Spleen (tissue), 11 donors: Measurements from ENCODE around the gene NR2F1-AS1. TPM values are rescaled to one million over a fixed set of nuclear protein-coding genes. Genes with fewer than 3 reads are reported as not detected.

Experiments used
- DNase-seq: peaks from one replicate; pipeline ENCODE4 v3.0.0-alpha.2; 2020
- H3K27ac ChIP-seq, 8 donors: fragments of 200-600 bp; sonication (generic) in 7 of 8; 1 replicate in 4 of 8; 2 replicates in 4 of 8; pipeline versions ENCODE4 v1.5.0 to v1.8.0; 2016 to 2021; ENCODE audit warnings: inconsistent platforms in 4 of 8, mild to moderate bottlenecking in 4 of 8, moderate library complexity in 1 of 8
- H3K27me3 ChIP-seq, 7 donors: fragments of 200-600 bp; sonication (generic) in 6 of 7; replicated peaks in 1 of 7; 1 replicate in 4 of 7; 2 replicates in 3 of 7; pipeline versions ENCODE4 v1.5.0 to v1.8.0; 2016 to 2021; ENCODE audit warnings: inconsistent platforms in 3 of 7, mild to moderate bottlenecking in 1 of 7
- H3K36me3 ChIP-seq, 6 donors: fragments of 200-600 bp; sonication (generic) in 5 of 6; 1 replicate in 4 of 6; 2 replicates in 2 of 6; pipeline versions ENCODE4 v1.5.0 to v1.8.0; 2016 to 2021; ENCODE audit warnings: inconsistent platforms in 2 of 6
- H3K4me1 ChIP-seq, 6 donors: fragments of 200-600 bp; sonication (generic) in 5 of 6; 1 replicate in 3 of 6; 2 replicates in 3 of 6; pipeline versions ENCODE4 v1.5.0 to v1.8.0; 2016 to 2021; ENCODE audit warnings: inconsistent platforms in 3 of 6
- H3K4me3 ChIP-seq, 8 donors: fragments of 200-600 bp; sonication (generic) in 7 of 8; 1 replicate in 4 of 8; 2 replicates in 4 of 8; pipeline versions ENCODE4 v1.5.0 to v1.8.0; 2016 to 2021; ENCODE audit warnings: inconsistent platforms in 4 of 8, mild to moderate bottlenecking in 4 of 8, moderate library complexity in 2 of 8
- H3K9me3 ChIP-seq, 8 donors: fragments of 200-600 bp; sonication (generic) in 7 of 8; 1 replicate in 4 of 8; 2 replicates in 4 of 8; pipeline versions ENCODE4 v1.5.0 to v1.8.0; 2016 to 2021; ENCODE audit warnings: inconsistent platforms in 4 of 8
- CTCF ChIP-seq, 11 experiments: fragments of 200-600 bp in 7 of 11; fragments of 450-650 bp in 4 of 11; sonication (generic) in 4 of 11; IDR thresholded peaks in 8 of 11; conservative IDR thresholded peaks in 3 of 11; 1 replicate in 7 of 11; 2 replicates in 4 of 11; pipeline versions ENCODE4 v1.4.0 to v1.8.0; 2016 to 2021; ENCODE audit warnings: antibody characterized with exemption in 11 of 11, inconsistent platforms in 4 of 11, mild to moderate bottlenecking in 1 of 11
- POLR2A ChIP-seq, 3 donors: fragments of 450-650 bp; IDR thresholded peaks; one replicate each; pipeline ENCODE4 v1.5.1; 2017; ENCODE audit warnings: antibody characterized with exemption in 3 of 3, mild to moderate bottlenecking in 1 of 3
- POLR2AphosphoS5 ChIP-seq, 3 donors: sonication (generic); formaldehyde crosslinking; IDR thresholded peaks; one replicate each; pipeline ENCODE4 v1.5.1; 2017; ENCODE audit warnings: antibody characterized with exemption in 3 of 3
- WGBS, 5 donors: extraction: QIAGEN DNeasy Blood & Tissue Kit in 3 of 5; methylation state at CpG; one replicate each; pipeline versions ENCODE4 v1.1.5 to v1.1.7; 2013 to 2018; 5-methylcytosine and 5-hydroxymethylcytosine counted together
- intact Hi-C: fragments of 100-400 bp; cut with DNase I; formaldehyde crosslinking; loops from one replicate; pipeline ENCODE4 v1.15.0; 2023; ENCODE audit warnings: low total_unique reads
- polyA plus RNA-seq, 3 donors: library from polyadenylated mRNA; stranded (reverse); fragments of 200-250 nt; gene quantifications; one replicate each; pipeline ENCODE4 v1.2.1, GENCODE V29; 2013
- total RNA-seq, 7 donors: library from RNA; depleted of rRNA in 3 of 7; stranded (reverse); fragments of >200 nt in 3 of 7; fragmentation: NEBNext Ultra II Directional in 4 of 7; extraction: Animal tissue kit (Norgen Biotek cat#: 25700) in 4 of 7; gene quantifications; one replicate each; pipeline versions ENCODE4 v1.1.0 to v1.2.1, GENCODE V29; 2016 to 2021
- donor health status: healthy with polysubstance abuse.
- donor health status: DM: no; HTN: no; CAD: no; lungs with moderate emphysema.
- donor health status: DM: no; HTN: no; CAD: no.
- donor health status: Bipolar disorder and iron deficiency.
- donor health status: healthy.
- donor health status: DM: no; HTN: no; CAD: no.
- donor health status: DM: yes; HTN: yes; CAD: no.

The NR2F1-AS1 gene
- total and polyA plus RNA-seq, 10 donors = 5.9 to 21.6 (median 8.5) TPM

GRCh38 chr5:93584596-93585040, 3.6 kb upstream of the NR2F1-AS1 start:
- TF ChIP-seq CTCF (IDR thresholded peaks at IDR 0.05 in 8 of 11, conservative IDR thresholded peaks at IDR 0.05 in 3 of 11) (no peak), POLR2AphosphoS5 (IDR thresholded peaks at IDR 0.05) (no peak), POLR2A (IDR thresholded peaks at IDR 0.05) (no peak)

GRCh38 chr5:93583768-93584595, 3.0 kb upstream of the NR2F1-AS1 start:
- H3K27me3 ChIP-seq = peaks cover 15 to 98% (median 81%) of the 10 kb centered on the region in 7 donors
- H3K4me3 ChIP-seq = peak overlapping the region; percentile 33 to 72 (median 50)
- H3K27ac ChIP-seq = peak overlapping the region in 7 of 8 donors; percentile 29 to 84 (median 62)
- TF ChIP-seq POLR2A (IDR thresholded peaks at IDR 0.05) (no peak), POLR2AphosphoS5 (IDR thresholded peaks at IDR 0.05) (peak in 2 of 3 donors; percentile 25 to 27)
- peaks cover 13 to 68% (median 48%) of the 10 kb centered on the region in 6 donors for H3K4me1 ChIP-seq
- peaks cover 0 to 6% (median 0%) of the 10 kb centered on the region in 6 donors for H3K36me3 ChIP-seq
- WGBS, 5 donors = 1 to 4% (median 1%) methylated on average over 94 to 110 of the region's 110 CpGs
- H3K9me3 ChIP-seq = peaks cover 0 to 9% (median 0%) of the 10 kb centered on the region in 8 donors
- peak; percentile 88 for DNase-seq
- intact Hi-C loops = no loop called here

More at GRCh38 chr5:93584596-93585040, 3.6 kb upstream of the NR2F1-AS1 start:
- H3K27ac ChIP-seq = peak overlapping the region in 6 of 8 donors; percentile 45 to 84 (median 65)
- peak overlapping the region; percentile 33 to 72 (median 50) for H3K4me3 ChIP-seq
- H3K4me1 ChIP-seq = peaks cover 7 to 65% (median 42%) of the 10 kb centered on the region in 6 donors
- H3K36me3 ChIP-seq = peaks cover 0 to 6% (median 0%) of the 10 kb centered on the region in 6 donors
- peaks cover 14 to 98% (median 75%) of the 10 kb centered on the region in 7 donors for H3K27me3 ChIP-seq
- no peak for DNase-seq
- H3K9me3 ChIP-seq = peaks cover 0 to 9% (median 0%) of the 10 kb centered on the region in 8 donors
- intact Hi-C loops = no loop called here
- 0 to 3% (median 2%) methylated on average over 16 to 48 of the region's 48 CpGs for WGBS, 5 donors

GRCh38 chr5:93583439-93583767, 2.4 kb upstream of the NR2F1-AS1 start:
- Histone ChIP-seq H3K4me3 (peak overlapping the region; percentile 28 to 72 (median 50)), H3K27me3 (peaks cover 15 to 98% (median 82%) of the 10 kb centered on the region in 7 donors), H3K9me3 (peaks cover 0 to 9% (median 0%) of the 10 kb centered on the region in 8 donors), H3K27ac (peak overlapping the region in 7 of 8 donors; percentile 29 to 84 (median 62)), H3K36me3 (peaks cover 0 to 6% (median 0%) of the 10 kb centered on the region in 6 donors), H3K4me1 (peaks cover 18 to 74% (median 53%) of the 10 kb centered on the region in 6 donors)
- WGBS, 5 donors = 3 to 9% (median 6%) methylated on average over 4 of the region's 4 CpGs
- intact Hi-C loops = no loop called here
- DNase-seq = no peak
- TF ChIP-seq CTCF (IDR thresholded peaks at IDR 0.05 in 8 of 11, conservative IDR thresholded peaks at IDR 0.05 in 3 of 11) (no peak), POLR2AphosphoS5 (IDR thresholded peaks at IDR 0.05) (no peak), POLR2A (IDR thresholded peaks at IDR 0.05) (no peak)

- Histone ChIP-seq H3K4me1 (peaks cover 18 to 74% (median 51%) of the 10 kb centered on the region in 6 donors), H3K27me3 (peaks cover 15 to 98% (median 81%) of the 10 kb centered on the region in 7 donors), H3K36me3 (peaks cover 0 to 3% (median 0%) of the 10 kb centered on the region in 6 donors), H3K9me3 (peaks cover 0 to 5% (median 0%) of the 10 kb centered on the region in 8 donors), H3K4me3 (peak within 1 kb of the TSS; percentile 28 to 72 (median 50)), H3K27ac (peak within 1 kb of the TSS in 7 of 8 donors; percentile 29 to 84 (median 62))
- WGBS, 5 donors = 3 to 6% (median 4%) methylated on average over 20 to 21 of the region's 21 CpGs
- TF ChIP-seq CTCF (IDR thresholded peaks at IDR 0.05 in 8 of 11, conservative IDR thresholded peaks at IDR 0.05 in 3 of 11) = peak in 4 of 11 experiments; percentile 24 to 87 (median 52)
- TF ChIP-seq POLR2A (IDR thresholded peaks at IDR 0.05) = no peak
- TF ChIP-seq POLR2AphosphoS5 (IDR thresholded peaks at IDR 0.05) = peak in 1 of 3 donors; percentile 18
- intact Hi-C loops = no loop called here
- no peak for DNase-seq
Measured at GRCh38 chr5:93582677-93583438, 1.8 kb upstream of the NR2F1-AS1 start, which contains the start of gene NR2F1. NR2F1 (plus strand) TSS chr5:93583222; CDS start chr5:93585024, 1,802 bp downstream.
